MM.1S (cell line): ENCODE data around the gene CPT1C.

Experiments
- EZH2 ChIP-seq: fragments of 300-600 bp; sonication (generic); optimal IDR thresholded peaks from 2 replicates; pipeline ENCODE3; 2017; ENCODE audit warnings: low read depth, mild to moderate bottlenecking, antibody characterized with exemption, low read length, mixed read lengths
- EZH2phosphoT487 ChIP-seq: fragments of 300-600 bp; sonication (generic); IDR thresholded peaks from 2 replicates; pipeline ENCODE4 v1.6.1; 2018; ENCODE audit warnings: antibody characterized with exemption, low read length
- TF ChIP-seq, protein P1 (sequence below): fragments of 300-600 bp; sonication (generic); IDR thresholded peaks from 2 replicates; pipeline ENCODE4 v1.5.1; 2016; ENCODE audit warnings: antibody characterized with exemption, low read length, mixed read lengths

- TF ChIP-seq, protein P1, sequence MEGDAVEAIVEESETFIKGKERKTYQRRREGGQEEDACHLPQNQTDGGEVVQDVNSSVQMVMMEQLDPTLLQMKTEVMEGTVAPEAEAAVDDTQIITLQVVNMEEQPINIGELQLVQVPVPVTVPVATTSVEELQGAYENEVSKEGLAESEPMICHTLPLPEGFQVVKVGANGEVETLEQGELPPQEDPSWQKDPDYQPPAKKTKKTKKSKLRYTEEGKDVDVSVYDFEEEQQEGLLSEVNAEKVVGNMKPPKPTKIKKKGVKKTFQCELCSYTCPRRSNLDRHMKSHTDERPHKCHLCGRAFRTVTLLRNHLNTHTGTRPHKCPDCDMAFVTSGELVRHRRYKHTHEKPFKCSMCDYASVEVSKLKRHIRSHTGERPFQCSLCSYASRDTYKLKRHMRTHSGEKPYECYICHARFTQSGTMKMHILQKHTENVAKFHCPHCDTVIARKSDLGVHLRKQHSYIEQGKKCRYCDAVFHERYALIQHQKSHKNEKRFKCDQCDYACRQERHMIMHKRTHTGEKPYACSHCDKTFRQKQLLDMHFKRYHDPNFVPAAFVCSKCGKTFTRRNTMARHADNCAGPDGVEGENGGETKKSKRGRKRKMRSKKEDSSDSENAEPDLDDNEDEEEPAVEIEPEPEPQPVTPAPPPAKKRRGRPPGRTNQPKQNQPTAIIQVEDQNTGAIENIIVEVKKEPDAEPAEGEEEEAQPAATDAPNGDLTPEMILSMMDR: no peak
- TF ChIP-seq EZH2phosphoT487: no peak
- no peak for TF ChIP-seq EZH2
Measured at GRCh38 chr19:49710372-49710951, 19.5 kb downstream of the CPT1C start.
